ENCODE results near the gene C19orf53. TPM values are rescaled to one million over a fixed set of nuclear protein-coding genes. Genes with fewer than 3 reads are reported as not detected.
A peak's percentile ranks its signal among the peaks of the same experiment; 100 is the strongest.

Gene C19orf53
- total and polyA plus RNA-seq, 7 experiments from 2014 or later = 57.2 to 289 (median 89.0) TPM

DNA sequence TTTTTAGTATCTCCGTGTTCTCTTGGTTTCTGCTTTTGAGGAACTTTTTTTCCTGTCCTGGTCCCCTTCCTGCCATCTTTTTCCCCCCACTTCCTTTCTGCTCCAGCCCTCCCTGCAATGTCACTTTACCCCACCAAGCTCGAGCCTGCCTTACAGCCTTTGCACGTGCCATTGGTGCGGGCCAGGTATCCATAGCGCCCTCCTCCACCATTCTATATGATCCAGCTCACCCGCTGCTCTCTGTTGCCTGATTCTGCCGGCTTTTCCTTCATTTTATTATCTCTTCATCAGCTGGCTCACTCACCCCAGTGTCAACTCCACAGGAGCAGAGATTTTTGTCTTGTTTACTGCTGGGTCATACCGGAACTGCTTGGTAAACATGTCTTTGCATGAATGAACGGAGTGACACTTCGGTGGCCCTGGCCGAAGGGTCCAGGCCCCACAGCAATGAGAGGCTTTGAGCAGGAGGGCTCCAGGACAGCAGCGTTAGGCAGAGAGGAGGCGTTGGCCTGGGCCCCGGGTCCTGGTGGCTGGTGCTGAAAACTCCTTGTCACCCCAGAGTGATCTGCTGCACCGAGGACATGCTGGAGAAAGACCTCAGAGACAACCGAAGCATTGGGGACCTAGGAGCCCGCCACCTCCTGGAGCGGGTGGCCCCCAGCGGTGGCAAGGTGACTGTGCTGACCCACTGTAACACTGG lies 8.7 kb upstream of the C19orf53 start:
- Mint-ChIP-seq H3K9me3 (no peaks in the 10 kb centered on the region), H3K4me1 (peaks cover 8 to 25% (median 18%) of the 10 kb centered on the region in 7 donors), H3K27me3 (no peaks in the 10 kb centered on the region), H3K27ac (peak overlapping the region; percentile 75 to 94 (median 89)), H3K36me3 (peaks cover 0 to 10% (median 4%) of the 10 kb centered on the region in 5 donors), H3K4me3 (peak overlapping the region; percentile 76 to 94 (median 90))
- H3K9me3 ChIP-seq (ENCODE audit: control insufficient read depth in 2 of 3, low read length in 3 of 3) = no peaks in the 10 kb centered on the region
- H3K27me3 ChIP-seq (ENCODE audit: control insufficient read depth in 2 of 2, insufficient read depth in 2 of 2, low read length in 2 of 2) = no peaks in the 10 kb centered on the region
- intact Hi-C loops (cut with micrococcal nuclease) = loop anchor here in 1 of 2 donors (2.0 kb wide), 1 partner anchor 17 kb away; no protein-coding TSS in a partner anchor
- H3K4me1 ChIP-seq (ENCODE audit: control insufficient read depth in 2 of 2, insufficient read depth in 2 of 2, low read length in 2 of 2) = peaks cover 0 to 11% of the 10 kb centered on the region in 2 donors
- POLR2A ChIA-PET = interaction anchor here (0.7 to 1.4 kb wide), 4 partner anchors 8 to 241 kb away, joined by 3 to 12 read pairs (median 4); partner anchors contain the start of genes C19orf53 and RFX1
- DNase-seq (no peak), ATAC-seq (no peak)
- peak overlapping the region; percentile 54 for H3K4me3 ChIP-seq (ENCODE audit: low read length)
- peak overlapping the region; percentile 63 for H3K27ac ChIP-seq (ENCODE audit: low read depth, low read length)
- CTCF ChIA-PET = interaction anchor here (0.6 kb wide), 1 partner anchor 723 kb away, joined by 3 read pairs; no protein-coding TSS in a partner anchor
- peaks cover 0 to 40% (median 3%) of the 10 kb centered on the region in 3 experiments for H3K36me3 ChIP-seq (ENCODE audit: control insufficient read depth in 2 of 3, insufficient read depth in 3 of 3, low read length in 3 of 3)

GRCh38 chr19:13766095-13766481 lies 8.2 kb upstream of the C19orf53 start:
- peak overlapping the region in 6 of 9 donors; percentile 20 to 89 (median 65) for H3K27ac Mint-ChIP-seq
- CTCF ChIA-PET = no interaction called here

GRCh38 chr19:13768510-13768909 lies 5.7 kb upstream of the C19orf53 start:
- no peaks in the 10 kb centered on the region for H3K9me3 Mint-ChIP-seq
- ChIA-PET CTCF (interaction anchor here (1.1 kb wide), 1 partner anchor 94 kb away, joined by 3 read pairs; no protein-coding TSS in a partner anchor), POLR2A (interaction anchor here (0.5 to 1.9 kb wide), 3 partner anchors 20 to 656 kb away, joined by 3 to 8 read pairs (median 4); a partner anchor contains a TSS)
- Histone ChIP-seq H3K4me1 (ENCODE audit: control insufficient read depth in 2 of 2, insufficient read depth in 2 of 2, low read length in 2 of 2) (peaks cover 0 to 11% of the 10 kb centered on the region in 2 donors), H3K9me3 (ENCODE audit: control insufficient read depth in 2 of 3, low read length in 3 of 3) (no peaks in the 10 kb centered on the region), H3K4me3 (ENCODE audit: low read length) (no peak overlapping the region), H3K27me3 (ENCODE audit: control insufficient read depth in 2 of 2, insufficient read depth in 2 of 2, low read length in 2 of 2) (no peaks in the 10 kb centered on the region), H3K36me3 (ENCODE audit: control insufficient read depth in 2 of 3, insufficient read depth in 3 of 3, low read length in 3 of 3) (peaks cover 0 to 29% (median 0%) of the 10 kb centered on the region in 3 experiments), H3K27ac (ENCODE audit: low read depth, low read length) (no peak overlapping the region)
- intact Hi-C loops (cut with micrococcal nuclease) = no loop called here
- H3K36me3 Mint-ChIP-seq = peaks cover 0 to 9% (median 7%) of the 10 kb centered on the region in 5 donors
- peaks cover 8 to 22% (median 15%) of the 10 kb centered on the region in 7 donors for H3K4me1 Mint-ChIP-seq
- no peak overlapping the region for H3K4me3 Mint-ChIP-seq
- no peaks in the 10 kb centered on the region for H3K27me3 Mint-ChIP-seq
- DNase-seq (no peak), ATAC-seq (no peak)
- no peak overlapping the region for H3K27ac Mint-ChIP-seq

More at GRCh38 chr19:13766095-13766481, 8.2 kb upstream of the C19orf53 start:
- no peak overlapping the region for H3K27ac ChIP-seq (ENCODE audit: low read depth, low read length)
- Mint-ChIP-seq H3K4me3 (peak overlapping the region in 6 of 10 donors; percentile 87 to 94 (median 90)), H3K4me1 (peaks cover 8 to 25% (median 18%) of the 10 kb centered on the region in 7 donors), H3K36me3 (peaks cover 0 to 10% (median 4%) of the 10 kb centered on the region in 5 donors), H3K9me3 (no peaks in the 10 kb centered on the region), H3K27me3 (no peaks in the 10 kb centered on the region)
- no peaks in the 10 kb centered on the region for H3K27me3 ChIP-seq (ENCODE audit: control insufficient read depth in 2 of 2, insufficient read depth in 2 of 2, low read length in 2 of 2)
- peaks cover 0 to 11% of the 10 kb centered on the region in 2 donors for H3K4me1 ChIP-seq (ENCODE audit: control insufficient read depth in 2 of 2, insufficient read depth in 2 of 2, low read length in 2 of 2)
- intact Hi-C loops (cut with micrococcal nuclease) = no loop called here
- H3K9me3 ChIP-seq (ENCODE audit: control insufficient read depth in 2 of 3, low read length in 3 of 3) = no peaks in the 10 kb centered on the region
- no peak for ATAC-seq
- H3K36me3 ChIP-seq (ENCODE audit: control insufficient read depth in 2 of 3, insufficient read depth in 3 of 3, low read length in 3 of 3) = peaks cover 0 to 38% (median 3%) of the 10 kb centered on the region in 3 experiments
- DNase-seq = no peak
- no peak overlapping the region for H3K4me3 ChIP-seq (ENCODE audit: low read length)
- POLR2A ChIA-PET = interaction anchor here (0.7 kb wide), 1 partner anchor 8 kb away, joined by 3 read pairs; no protein-coding TSS in a partner anchor

DNA sequence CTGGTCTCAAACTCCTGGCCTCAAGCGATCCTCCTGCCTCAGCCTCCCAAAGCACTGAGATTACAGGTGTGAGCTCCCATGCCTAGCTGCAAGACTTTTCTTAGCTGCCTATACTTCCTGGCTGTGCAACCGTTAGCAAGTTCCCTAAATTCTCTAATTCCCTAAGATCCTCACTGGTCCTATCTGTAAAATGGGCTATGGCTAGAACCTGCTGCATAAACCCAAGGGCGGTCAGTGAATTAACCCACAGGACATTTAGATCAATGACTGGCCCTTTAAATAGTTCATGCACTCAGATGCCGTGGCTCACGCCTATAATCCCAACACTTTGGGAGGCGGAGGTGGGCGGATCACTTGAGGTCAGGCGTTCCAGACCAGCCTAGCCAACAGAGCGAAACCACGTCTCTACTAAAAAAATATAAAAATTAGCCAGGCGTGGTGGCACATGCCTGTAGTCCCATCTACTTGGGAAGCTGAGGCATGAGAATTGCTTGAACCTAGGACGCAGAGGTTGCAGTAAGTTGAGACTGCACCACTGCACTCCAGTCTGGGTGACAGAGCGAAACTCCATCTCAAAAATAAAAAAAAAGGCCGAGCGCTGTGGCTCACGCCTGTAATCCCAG lies 4.1 kb upstream of the C19orf53 start:
- ChIA-PET CTCF (no interaction called here), POLR2A (interaction anchor here (0.6 to 1.1 kb wide), 2 partner anchors 21 to 319 kb away, joined by 3 read pairs; no protein-coding TSS in a partner anchor)
- H3K27ac Mint-ChIP-seq = peak overlapping the region in 2 of 9 donors; percentile 46 to 56
- H3K9me3 ChIP-seq (ENCODE audit: control insufficient read depth in 2 of 3, low read length in 3 of 3) = no peaks in the 10 kb centered on the region
- H3K4me3 Mint-ChIP-seq = no peak overlapping the region
- no peak for ATAC-seq
- DNase-seq = no peak
- intact Hi-C loops (cut with micrococcal nuclease) = loop anchor here in 1 of 2 donors (10.0 kb wide), 1 partner anchor 315 kb away; the partner anchor contains the start of gene C19orf67
- H3K36me3 Mint-ChIP-seq = peaks cover 0 to 9% (median 8%) of the 10 kb centered on the region in 5 donors
- H3K4me3 ChIP-seq (ENCODE audit: low read length) = no peak overlapping the region
- peaks cover 3 to 10% of the 10 kb centered on the region in 2 donors for H3K4me1 ChIP-seq (ENCODE audit: control insufficient read depth in 2 of 2, insufficient read depth in 2 of 2, low read length in 2 of 2)
- H3K9me3 Mint-ChIP-seq = peaks cover 0 to 2% (median 0%) of the 10 kb centered on the region in 11 donors
- peaks cover 0 to 36% (median 0%) of the 10 kb centered on the region in 3 experiments for H3K36me3 ChIP-seq (ENCODE audit: control insufficient read depth in 2 of 3, insufficient read depth in 3 of 3, low read length in 3 of 3)
- no peaks in the 10 kb centered on the region for H3K27me3 Mint-ChIP-seq
- peaks cover 7 to 27% (median 21%) of the 10 kb centered on the region in 7 donors for H3K4me1 Mint-ChIP-seq
- no peaks in the 10 kb centered on the region for H3K27me3 ChIP-seq (ENCODE audit: control insufficient read depth in 2 of 2, insufficient read depth in 2 of 2, low read length in 2 of 2)
- no peak overlapping the region for H3K27ac ChIP-seq (ENCODE audit: low read depth, low read length)

DNA sequence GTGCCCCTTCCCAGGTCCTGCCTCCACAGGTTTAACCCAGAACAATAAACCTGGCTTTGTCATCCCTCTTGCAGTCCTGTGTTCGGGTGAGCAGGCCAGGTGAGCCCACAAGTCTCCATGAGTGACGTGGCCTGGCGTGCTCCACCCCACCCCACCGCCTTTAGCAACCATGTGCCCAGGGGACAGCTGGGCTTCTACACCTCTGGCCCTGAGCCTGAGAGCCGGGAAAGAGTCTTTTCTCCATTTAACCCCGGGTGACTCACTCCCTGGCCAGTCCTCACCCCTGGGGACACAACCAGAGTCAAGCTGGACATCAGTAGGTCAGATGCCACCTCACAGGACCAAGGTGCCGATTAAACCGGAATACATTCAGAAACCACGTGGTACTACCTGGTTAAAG lies 4.1 kb downstream of the C19orf53 start:
- Histone ChIP-seq H3K9me3 (ENCODE audit: control insufficient read depth in 2 of 3, low read length in 3 of 3) (no peaks in the 10 kb centered on the region), H3K36me3 (ENCODE audit: control insufficient read depth in 2 of 3, insufficient read depth in 3 of 3, low read length in 3 of 3) (peaks cover 5 to 46% (median 7%) of the 10 kb centered on the region in 3 experiments), H3K27ac (ENCODE audit: low read depth, low read length) (no peak overlapping the region), H3K27me3 (ENCODE audit: control insufficient read depth in 2 of 2, insufficient read depth in 2 of 2, low read length in 2 of 2) (no peaks in the 10 kb centered on the region), H3K4me1 (ENCODE audit: control insufficient read depth in 2 of 2, insufficient read depth in 2 of 2, low read length in 2 of 2) (peaks cover 9 to 15% of the 10 kb centered on the region in 2 donors), H3K4me3 (ENCODE audit: low read length) (no peak overlapping the region)
- Mint-ChIP-seq H3K36me3 (peaks cover 4 to 21% (median 8%) of the 10 kb centered on the region in 5 donors), H3K9me3 (peaks cover 0 to 2% (median 0%) of the 10 kb centered on the region in 11 donors), H3K27me3 (no peaks in the 10 kb centered on the region), H3K4me3 (no peak overlapping the region), H3K4me1 (peaks cover 10 to 42% (median 37%) of the 10 kb centered on the region in 7 donors), H3K27ac (peak overlapping the region in 3 of 9 donors; percentile 32 to 85 (median 34))
- POLR2A ChIA-PET = no interaction called here
- intact Hi-C loops (cut with micrococcal nuclease) = loop anchor here in 1 of 2 donors (10.0 kb wide), 1 partner anchor 306 kb away; the partner anchor contains the start of gene C19orf67
- no peak for ATAC-seq
- DNase-seq = no peak
- CTCF ChIA-PET = interaction anchor here (0.6 kb wide), 1 partner anchor 91 kb away, joined by 7 read pairs; no protein-coding TSS in a partner anchor

- CTCF ChIA-PET = interaction anchor here (0.6 kb wide), 2 partner anchors 83 to 91 kb away, joined by 6 to 7 read pairs; no protein-coding TSS in a partner anchor
- H3K27ac ChIP-seq (ENCODE audit: low read depth, low read length) = no peak overlapping the region
- intact Hi-C loops (cut with micrococcal nuclease) = loop anchor here in 1 of 2 donors (10.0 kb wide), 1 partner anchor 306 kb away; the partner anchor contains the start of gene C19orf67
- H3K9me3 ChIP-seq (ENCODE audit: control insufficient read depth in 2 of 3, low read length in 3 of 3) = no peaks in the 10 kb centered on the region
- peaks cover 9 to 15% of the 10 kb centered on the region in 2 donors for H3K4me1 ChIP-seq (ENCODE audit: control insufficient read depth in 2 of 2, insufficient read depth in 2 of 2, low read length in 2 of 2)
- peak overlapping the region in 3 of 9 donors; percentile 4 to 85 (median 14) for H3K27ac Mint-ChIP-seq
- peaks cover 5 to 46% (median 7%) of the 10 kb centered on the region in 3 experiments for H3K36me3 ChIP-seq (ENCODE audit: control insufficient read depth in 2 of 3, insufficient read depth in 3 of 3, low read length in 3 of 3)
- H3K36me3 Mint-ChIP-seq = peaks cover 4 to 21% (median 8%) of the 10 kb centered on the region in 5 donors
- H3K4me3 Mint-ChIP-seq = peak overlapping the region in 1 of 10 donors; percentile 29
- no peak overlapping the region for H3K4me3 ChIP-seq (ENCODE audit: low read length)
- H3K4me1 Mint-ChIP-seq = peaks cover 10 to 45% (median 37%) of the 10 kb centered on the region in 7 donors
- no peaks in the 10 kb centered on the region for H3K27me3 Mint-ChIP-seq
- POLR2A ChIA-PET = no interaction called here
- DNase-seq (no peak), ATAC-seq (no peak)
- H3K9me3 Mint-ChIP-seq = peaks cover 0 to 2% (median 0%) of the 10 kb centered on the region in 11 donors
- no peaks in the 10 kb centered on the region for H3K27me3 ChIP-seq (ENCODE audit: control insufficient read depth in 2 of 2, insufficient read depth in 2 of 2, low read length in 2 of 2)
Measured at GRCh38 chr19:13778847-13779246, 4.6 kb downstream of the C19orf53 start.

Data from naive thymus-derived CD4-positive, alpha-beta T cell (primary cell).